ENCODE results near the gene JAKMIP2. TPM values are rescaled to one million over a fixed set of nuclear protein-coding genes. Genes with fewer than 3 reads are reported as not detected.
A peak's percentile ranks its signal among the peaks of the same experiment; 100 is the strongest.

Gene JAKMIP2
- total RNA-seq, 4 donors from 2014 or later, result 0.20 TPM; not detected in 3

DNA sequence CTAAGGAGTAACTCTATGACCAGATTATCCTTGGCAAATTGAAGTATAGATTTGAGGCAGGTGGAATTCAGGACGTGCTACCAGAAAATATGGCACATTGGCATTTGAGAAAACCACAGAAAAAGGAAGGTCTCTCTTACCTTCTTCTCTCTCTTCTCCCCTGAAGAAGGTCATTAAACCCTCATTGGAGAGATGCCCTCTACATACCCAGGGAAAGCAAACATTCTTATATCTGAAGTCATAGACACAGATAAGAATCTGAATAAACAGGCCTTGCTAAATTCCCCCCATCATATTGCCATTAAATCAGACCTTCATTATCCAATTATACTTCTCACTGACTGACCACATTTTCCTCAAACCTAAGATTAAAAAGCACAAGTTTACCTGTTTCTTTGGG is 31.2 kb upstream of the JAKMIP2 start:
- no peak overlapping the region for H3K4me3 ChIP-seq
- intact Hi-C loops (cut with DNase I; ENCODE audit: low total_unique reads), result no loop called here
- no peaks in the 10 kb centered on the region for H3K9me3 ChIP-seq
- no peaks in the 10 kb centered on the region for H3K27me3 ChIP-seq
- DNase-seq (no peak), ATAC-seq (no peak)
- no peaks in the 10 kb centered on the region for H3K4me1 ChIP-seq
- in situ Hi-C loops (cut with MboI; ENCODE audit: low sequenced_read_pairs in 4 of 4), result loop anchor here in 2 of 4 donors (10.0 to 25.0 kb wide), 2 partner anchors 176 to 189 kb away; no protein-coding TSS in a partner anchor
- H3K36me3 ChIP-seq, result no peaks in the 10 kb centered on the region
- no peak overlapping the region for H3K27ac ChIP-seq
- no peak for TF ChIP-seq POLR2A (IDR thresholded peaks at IDR 0.05)
- TF ChIP-seq, protein P1, sequence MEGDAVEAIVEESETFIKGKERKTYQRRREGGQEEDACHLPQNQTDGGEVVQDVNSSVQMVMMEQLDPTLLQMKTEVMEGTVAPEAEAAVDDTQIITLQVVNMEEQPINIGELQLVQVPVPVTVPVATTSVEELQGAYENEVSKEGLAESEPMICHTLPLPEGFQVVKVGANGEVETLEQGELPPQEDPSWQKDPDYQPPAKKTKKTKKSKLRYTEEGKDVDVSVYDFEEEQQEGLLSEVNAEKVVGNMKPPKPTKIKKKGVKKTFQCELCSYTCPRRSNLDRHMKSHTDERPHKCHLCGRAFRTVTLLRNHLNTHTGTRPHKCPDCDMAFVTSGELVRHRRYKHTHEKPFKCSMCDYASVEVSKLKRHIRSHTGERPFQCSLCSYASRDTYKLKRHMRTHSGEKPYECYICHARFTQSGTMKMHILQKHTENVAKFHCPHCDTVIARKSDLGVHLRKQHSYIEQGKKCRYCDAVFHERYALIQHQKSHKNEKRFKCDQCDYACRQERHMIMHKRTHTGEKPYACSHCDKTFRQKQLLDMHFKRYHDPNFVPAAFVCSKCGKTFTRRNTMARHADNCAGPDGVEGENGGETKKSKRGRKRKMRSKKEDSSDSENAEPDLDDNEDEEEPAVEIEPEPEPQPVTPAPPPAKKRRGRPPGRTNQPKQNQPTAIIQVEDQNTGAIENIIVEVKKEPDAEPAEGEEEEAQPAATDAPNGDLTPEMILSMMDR (IDR thresholded peaks at IDR 0.05 in 4 of 5, conservative IDR thresholded peaks at IDR 0.05 in 1 of 5), result no peak

DNA sequence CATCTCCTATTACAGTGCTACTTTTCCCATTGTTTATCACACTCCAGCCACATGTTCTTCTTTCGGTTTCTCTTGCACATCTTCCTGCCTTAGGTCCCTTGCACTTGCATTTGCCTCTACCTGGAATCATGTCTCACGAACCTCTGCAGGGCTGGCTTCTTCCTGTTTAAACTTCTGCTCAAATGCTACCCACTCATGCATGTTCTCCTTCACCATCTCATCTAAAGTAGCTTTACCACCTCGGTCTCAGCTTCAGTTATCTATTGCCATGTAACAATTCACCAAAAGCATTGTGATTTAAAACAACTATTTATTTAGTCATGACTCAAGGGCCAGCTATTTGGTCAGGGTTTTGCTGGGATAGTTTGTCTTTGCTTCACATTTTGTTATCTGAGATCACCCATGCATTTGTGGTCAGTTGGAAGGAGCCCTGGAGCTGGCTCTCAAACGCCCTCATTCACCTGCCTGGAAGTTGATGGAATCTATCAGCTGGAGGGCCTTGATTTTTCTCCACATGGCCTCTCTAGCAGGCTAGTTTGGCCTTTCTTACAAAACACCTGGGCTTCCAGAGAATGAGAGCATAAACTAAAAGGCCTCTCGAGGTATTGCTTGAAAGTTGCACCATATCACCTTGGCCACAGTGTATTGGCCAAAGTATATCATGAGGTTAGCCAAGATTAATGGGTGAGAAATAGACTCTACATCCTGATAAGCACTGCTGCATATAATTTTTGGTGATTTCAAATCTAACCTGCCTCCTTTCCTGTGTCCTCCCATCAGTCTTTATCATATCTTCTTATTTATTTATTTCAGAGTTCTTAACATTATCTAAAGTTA is 27.5 kb upstream of the JAKMIP2 start:
- no peak for TF ChIP-seq POLR2A (IDR thresholded peaks at IDR 0.05)
- TF ChIP-seq, protein P1 (IDR thresholded peaks at IDR 0.05 in 4 of 5, conservative IDR thresholded peaks at IDR 0.05 in 1 of 5), result no peak
- H3K27ac ChIP-seq, result no peak overlapping the region
- intact Hi-C loops (cut with DNase I; ENCODE audit: low total_unique reads) (no loop called here), in situ Hi-C loops (cut with MboI; ENCODE audit: low sequenced_read_pairs in 4 of 4) (loop anchor here in 2 of 4 donors (10.0 to 25.0 kb wide), 2 partner anchors 173 to 185 kb away; no protein-coding TSS in a partner anchor)
- H3K27me3 ChIP-seq, result no peaks in the 10 kb centered on the region
- DNase-seq (no peak), ATAC-seq (no peak)
- H3K4me1 ChIP-seq, result no peaks in the 10 kb centered on the region
- no peak overlapping the region for H3K4me3 ChIP-seq
- no peaks in the 10 kb centered on the region for H3K36me3 ChIP-seq
- H3K9me3 ChIP-seq, result no peaks in the 10 kb centered on the region

DNA sequence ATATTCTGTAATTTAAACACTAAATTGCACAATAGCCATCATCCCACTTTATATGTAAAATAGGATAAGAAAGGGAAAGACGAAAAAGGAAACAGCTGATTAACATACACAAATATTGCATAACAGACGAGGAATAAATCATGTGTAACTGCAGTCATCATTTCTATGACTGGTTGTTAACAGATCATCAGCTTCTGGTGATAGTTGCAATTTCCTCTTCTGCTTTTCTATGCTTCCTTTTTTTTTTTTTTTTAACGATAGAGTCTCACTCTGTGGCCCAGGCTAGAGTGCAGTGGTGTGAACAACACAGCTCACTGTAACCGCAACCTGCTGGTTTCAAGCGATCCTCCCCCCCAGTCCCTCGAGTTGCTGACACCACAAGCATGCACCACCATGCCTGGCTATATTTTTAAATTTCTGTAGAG is 22.5 kb upstream of the JAKMIP2 start:
- Histone ChIP-seq H3K4me3 (no peak overlapping the region), H3K9me3 (no peaks in the 10 kb centered on the region), H3K27ac (no peak overlapping the region), H3K4me1 (no peaks in the 10 kb centered on the region), H3K27me3 (no peaks in the 10 kb centered on the region), H3K36me3 (no peaks in the 10 kb centered on the region)
- DNase-seq (peak in 1 of 2 donors; percentile 14), ATAC-seq (no peak)
- no peak for TF ChIP-seq POLR2A (IDR thresholded peaks at IDR 0.05)
- TF ChIP-seq, protein P1 (IDR thresholded peaks at IDR 0.05 in 4 of 5, conservative IDR thresholded peaks at IDR 0.05 in 1 of 5), result no peak
- intact Hi-C loops (cut with DNase I; ENCODE audit: low total_unique reads), result no loop called here
- in situ Hi-C loops (cut with MboI; ENCODE audit: low sequenced_read_pairs in 4 of 4), result loop anchor here in 1 of 4 donors (25.0 kb wide), 1 partner anchor 168 kb away; no protein-coding TSS in a partner anchor

DNA sequence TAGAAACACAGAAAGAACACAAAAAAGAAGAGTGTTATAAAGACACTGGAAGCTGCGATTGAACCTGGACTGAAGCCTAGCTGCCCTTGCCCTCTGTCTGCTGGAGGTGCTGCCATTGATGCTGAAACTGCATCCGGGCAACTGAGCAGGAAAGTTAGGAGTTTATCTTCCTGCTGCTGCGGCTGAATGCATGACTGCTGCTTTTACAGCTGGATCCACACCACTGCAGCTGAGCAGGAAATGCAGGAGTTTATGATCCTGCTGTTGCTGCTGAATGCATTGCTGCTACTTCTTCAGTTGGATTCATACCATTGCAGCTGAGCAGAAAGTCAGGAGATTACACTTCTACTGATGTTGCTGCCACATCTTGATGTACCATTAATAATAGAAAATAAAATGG is 21.8 kb upstream of the JAKMIP2 start:
- intact Hi-C loops (cut with DNase I; ENCODE audit: low total_unique reads), result no loop called here

More for the DNA sequence above, 21.8 kb upstream of the JAKMIP2 start:
- DNase-seq (no peak), ATAC-seq (no peak)
- H3K27me3 ChIP-seq, result no peaks in the 10 kb centered on the region
- TF ChIP-seq POLR2A (IDR thresholded peaks at IDR 0.05), result no peak
- TF ChIP-seq, protein P1 (IDR thresholded peaks at IDR 0.05 in 4 of 5, conservative IDR thresholded peaks at IDR 0.05 in 1 of 5), result no peak
- no peaks in the 10 kb centered on the region for H3K9me3 ChIP-seq
- H3K27ac ChIP-seq, result no peak overlapping the region
- H3K36me3 ChIP-seq, result no peaks in the 10 kb centered on the region
- no peak overlapping the region for H3K4me3 ChIP-seq
- no peaks in the 10 kb centered on the region for H3K4me1 ChIP-seq
- in situ Hi-C loops (cut with MboI; ENCODE audit: low sequenced_read_pairs in 4 of 4), result loop anchor here in 1 of 4 donors (25.0 kb wide), 1 partner anchor 167 kb away; no protein-coding TSS in a partner anchor

Data from gastrocnemius medialis (tissue), 4 donors.